H9 (cell line): Measurements from ENCODE around the gene DCC. TPM values are rescaled to one million over a fixed set of nuclear protein-coding genes. Genes with fewer than 3 reads are reported as not detected.

Source experiments
- DNase-seq: peaks from one replicate; pipeline ENCODE4 v3.0.0-alpha.2; 2017
- H2AFZ ChIP-seq: one replicate; pipeline ENCODE4 v1.6.1; 2013; ENCODE audit warnings: mild to moderate bottlenecking, low read length, control low read depth, moderate library complexity
- H2AK5ac ChIP-seq: 2 replicates; pipeline ENCODE4 v1.6.1; 2013; ENCODE audit warnings: low read length, control low read depth, mixed read lengths; ENCODE audit not compliant: insufficient read length
- H2BK120ac ChIP-seq: one replicate; pipeline ENCODE4 v1.6.1; 2013; ENCODE audit warnings: low read depth, mild to moderate bottlenecking, low read length, control low read depth, inconsistent platforms; ENCODE audit not compliant: poor library complexity, severe bottlenecking
- H2BK12ac ChIP-seq: 2 replicates; pipeline ENCODE4 v1.6.1; 2013; ENCODE audit warnings: low read length, control low read depth, mixed read lengths, low read depth; ENCODE audit not compliant: insufficient read length
- H2BK15ac ChIP-seq: 2 replicates; pipeline ENCODE4 v1.6.1; 2013; ENCODE audit warnings: low read depth, low read length, control low read depth
- H2BK20ac ChIP-seq: one replicate; pipeline ENCODE4 v1.6.1; 2013; ENCODE audit warnings: low read depth, mild to moderate bottlenecking, low read length, control low read depth, inconsistent platforms; ENCODE audit not compliant: poor library complexity, severe bottlenecking
- H2BK5ac ChIP-seq: 2 replicates; pipeline ENCODE4 v1.6.1; 2013; ENCODE audit warnings: low read length, control low read depth, mixed read lengths; ENCODE audit not compliant: insufficient read length
- H3K14ac ChIP-seq: 2 replicates; pipeline ENCODE4 v1.6.1; 2013; ENCODE audit warnings: low read length, control low read depth; ENCODE audit not compliant: insufficient read depth
- H3K18ac ChIP-seq: 2 replicates; pipeline ENCODE4 v1.6.1; 2013; ENCODE audit warnings: low read depth, mild to moderate bottlenecking, mixed read lengths, low read length, control low read depth; ENCODE audit not compliant: insufficient read length
- H3K23ac ChIP-seq: 2 replicates; pipeline ENCODE4 v1.6.1; 2013; ENCODE audit warnings: low read length, control low read depth, mixed read lengths, low read depth; ENCODE audit not compliant: insufficient read length
- H3K23me2 ChIP-seq: 2 replicates; pipeline ENCODE4 v1.6.1; 2013; ENCODE audit warnings: low read depth, mild to moderate bottlenecking, mixed read lengths, low read length, control low read depth; ENCODE audit not compliant: insufficient read length, poor library complexity, severe bottlenecking
- H3K27ac ChIP-seq: 2 replicates; pipeline ENCODE4 v1.5.1; 2013; ENCODE audit warnings: low read length, control low read depth, mixed read lengths, low read depth; ENCODE audit not compliant: insufficient read length
- H3K27me3 ChIP-seq: 2 replicates; pipeline ENCODE4 v1.6.1; 2013; ENCODE audit warnings: low read length, control low read depth, inconsistent platforms; ENCODE audit not compliant: insufficient read depth
- H3K4ac ChIP-seq: 2 replicates; pipeline ENCODE4 v1.6.1; 2013; ENCODE audit warnings: low read depth, mild to moderate bottlenecking, control low read depth, inconsistent platforms, low read length, moderate library complexity
- H3K4me1 ChIP-seq: 2 replicates; pipeline ENCODE4 v1.6.1; 2013; ENCODE audit warnings: low read length, control low read depth, inconsistent platforms; ENCODE audit not compliant: insufficient read depth
- H3K4me2 ChIP-seq: 2 replicates; pipeline ENCODE4 v1.6.1; 2013; ENCODE audit warnings: low read length, control low read depth, mixed read lengths; ENCODE audit not compliant: insufficient read length, insufficient read depth
- H3K56ac ChIP-seq: 2 replicates; pipeline ENCODE4 v1.6.1; 2013; ENCODE audit warnings: low read depth, mild to moderate bottlenecking, mixed read lengths, low read length, control low read depth; ENCODE audit not compliant: insufficient read length
- H3K79me1 ChIP-seq: 2 replicates; pipeline ENCODE4 v1.6.1; 2013; ENCODE audit warnings: low read depth, mild to moderate bottlenecking, moderate library complexity, low read length, control low read depth, inconsistent platforms; ENCODE audit not compliant: insufficient read depth, poor library complexity, severe bottlenecking
- H3K79me2 ChIP-seq: 2 replicates; pipeline ENCODE4 v1.6.1; 2013; ENCODE audit warnings: low read length, control low read depth, inconsistent platforms; ENCODE audit not compliant: insufficient read depth
- H3K9ac ChIP-seq: 2 replicates; pipeline ENCODE4 v1.6.1; 2013; ENCODE audit warnings: low read length, control low read depth, mixed read lengths; ENCODE audit not compliant: insufficient read length; ENCODE audit errors: extremely low read depth
- H3K9me3 ChIP-seq: one replicate; pipeline ENCODE4 v1.6.1; 2013; ENCODE audit warnings: low read depth, low read length, inconsistent platforms; ENCODE audit not compliant: control insufficient read depth
- H3T11ph ChIP-seq: one replicate; pipeline ENCODE4 v1.6.1; 2013; ENCODE audit warnings: mild to moderate bottlenecking, low read length, control low read depth, inconsistent platforms
- H4K20me1 ChIP-seq: one replicate; pipeline ENCODE4 v1.6.1; 2013; ENCODE audit not compliant: control insufficient read depth, insufficient read length, insufficient read depth
- H4K5ac ChIP-seq: 2 replicates; pipeline ENCODE4 v1.6.1; 2013; ENCODE audit warnings: low read depth, mild to moderate bottlenecking, mixed read lengths, low read length, control low read depth; ENCODE audit not compliant: insufficient read length
- H4K8ac ChIP-seq: replicated peaks from 2 replicates; pipeline ENCODE4 v1.6.1; 2013; ENCODE audit warnings: low read length, control low read depth, mixed read lengths, low read depth; ENCODE audit not compliant: insufficient read length
- H4K91ac ChIP-seq: 2 replicates; pipeline ENCODE4 v1.6.1; 2013; ENCODE audit warnings: low read depth, mild to moderate bottlenecking, moderate library complexity, mixed read lengths, low read length, control low read depth; ENCODE audit not compliant: insufficient read length
- H3K27ac Mint-ChIP-seq, 3 experiments: 2 replicates in 2 of 3; 3 replicates in 1 of 3; pipeline ENCODE4 v1.8.0; 2020 to 2021; ENCODE audit warnings: mixed read lengths in 3 of 3, mild to moderate bottlenecking in 1 of 3, moderate library complexity in 1 of 3
- H3K27me3 Mint-ChIP-seq: 2 replicates; pipeline ENCODE4 v1.8.0; 2021; ENCODE audit warnings: low read depth, mild to moderate bottlenecking, moderate library complexity, mixed read lengths
- H3K36me3 Mint-ChIP-seq, 3 experiments: 2 replicates in 2 of 3; 3 replicates in 1 of 3; pipeline ENCODE4 v1.8.0; 2020 to 2021; ENCODE audit warnings: low read depth in 3 of 3, mixed read lengths in 3 of 3; ENCODE audit not compliant: insufficient read depth in 1 of 3
- H3K4me1 Mint-ChIP-seq, 2 experiments: 2 replicates each; pipeline ENCODE4 v1.8.0; 2020; ENCODE audit warnings: mixed read lengths in 2 of 2
- H3K4me3 Mint-ChIP-seq, 2 experiments: 2 replicates in 1 of 2; 3 replicates in 1 of 2; pipeline ENCODE4 v1.8.0; 2020 to 2021; ENCODE audit warnings: mild to moderate bottlenecking in 2 of 2, mixed read lengths in 2 of 2, moderate library complexity in 1 of 2
- H3K9me3 Mint-ChIP-seq, 2 experiments: 2 replicates in 1 of 2; 3 replicates in 1 of 2; pipeline ENCODE4 v1.8.0; 2020; ENCODE audit warnings: mild to moderate bottlenecking in 2 of 2, mixed read lengths in 2 of 2, moderate library complexity in 1 of 2
- WGBS: extraction: QIAGEN DNeasy Blood & Tissue Kit; methylation state at CpG from one replicate; pipeline ENCODE4 v1.1.7; 2013; ENCODE audit warnings: missing lambda C conversion rate, low lambda C conversion rate, mixed read lengths; ENCODE audit not compliant: insufficient read length; ENCODE audit errors: extremely low coverage; 5-methylcytosine and 5-hydroxymethylcytosine counted together
- total RNA-seq: library from RNA; stranded (reverse); gene quantifications from 2 replicates; pipeline ENCODE4 v1.2.1, GENCODE V29; 2021
- TF ChIP-seq, protein P1 (sequence below): fragments of 200-600 bp; sonication (generic); conservative IDR thresholded peaks from 3 replicates; pipeline ENCODE4 v1.8.0; 2021; ENCODE audit warnings: antibody characterized with exemption, mild to moderate bottlenecking

Gene DCC
- total RNA-seq, 1 experiment from 2014 or later, result 0.35 TPM

DNA sequence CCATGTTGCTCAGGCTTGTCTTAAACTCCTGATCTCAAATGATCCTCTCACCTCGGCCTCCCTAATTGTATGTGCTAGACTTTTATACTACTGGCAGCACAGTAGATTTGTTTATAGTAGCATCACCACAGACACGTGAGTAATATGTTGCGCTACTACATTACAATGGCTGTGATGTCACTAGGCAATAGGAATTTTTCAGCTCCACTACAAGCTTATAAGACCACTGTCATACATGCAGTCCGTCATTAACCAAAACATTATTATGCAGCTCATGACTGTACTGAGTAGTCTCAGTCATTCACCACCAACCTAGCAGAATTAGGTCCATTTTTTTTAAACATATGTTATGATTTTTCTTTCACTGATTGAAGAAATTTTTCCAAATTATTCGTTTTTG lies 398.9 kb downstream of the DCC start:
- Histone ChIP-seq H3K27me3 (no peaks in the 10 kb centered on the region), H3K9me3 (no peaks in the 10 kb centered on the region), H4K91ac (no peak overlapping the region), H3K79me1 (no peaks in the 10 kb centered on the region), H4K20me1 (no peaks in the 10 kb centered on the region), H2BK120ac (no peak overlapping the region), H3K4me1 (no peaks in the 10 kb centered on the region), H3K9ac (no peak overlapping the region), H3K27ac (no peak overlapping the region), H3K23me2 (no peaks in the 10 kb centered on the region), H3K23ac (no peak overlapping the region), H2AK5ac (no peak overlapping the region), H2BK20ac (no peak overlapping the region), H3K4ac (no peak overlapping the region), H4K5ac (no peak overlapping the region), H2AFZ (no peak overlapping the region), H3K4me2 (no peak overlapping the region), H3K14ac (no peak overlapping the region), H3T11ph (no peak overlapping the region), H2BK12ac (no peak overlapping the region), H3K79me2 (no peaks in the 10 kb centered on the region), H4K8ac (no peak overlapping the region), H2BK5ac (no peak overlapping the region), H3K18ac (no peak overlapping the region), H2BK15ac (no peak overlapping the region), H3K56ac (no peak overlapping the region)
- DNase-seq, result no peak
- Mint-ChIP-seq H3K4me1 (no peaks in the 10 kb centered on the region; a peak in 1 of 4 replicates), H3K4me3 (no peak overlapping the region), H3K9me3 (no peaks in the 10 kb centered on the region), H3K27ac (no peak overlapping the region), H3K36me3 (no peaks in the 10 kb centered on the region), H3K27me3 (no peaks in the 10 kb centered on the region)
- TF ChIP-seq, protein P1, sequence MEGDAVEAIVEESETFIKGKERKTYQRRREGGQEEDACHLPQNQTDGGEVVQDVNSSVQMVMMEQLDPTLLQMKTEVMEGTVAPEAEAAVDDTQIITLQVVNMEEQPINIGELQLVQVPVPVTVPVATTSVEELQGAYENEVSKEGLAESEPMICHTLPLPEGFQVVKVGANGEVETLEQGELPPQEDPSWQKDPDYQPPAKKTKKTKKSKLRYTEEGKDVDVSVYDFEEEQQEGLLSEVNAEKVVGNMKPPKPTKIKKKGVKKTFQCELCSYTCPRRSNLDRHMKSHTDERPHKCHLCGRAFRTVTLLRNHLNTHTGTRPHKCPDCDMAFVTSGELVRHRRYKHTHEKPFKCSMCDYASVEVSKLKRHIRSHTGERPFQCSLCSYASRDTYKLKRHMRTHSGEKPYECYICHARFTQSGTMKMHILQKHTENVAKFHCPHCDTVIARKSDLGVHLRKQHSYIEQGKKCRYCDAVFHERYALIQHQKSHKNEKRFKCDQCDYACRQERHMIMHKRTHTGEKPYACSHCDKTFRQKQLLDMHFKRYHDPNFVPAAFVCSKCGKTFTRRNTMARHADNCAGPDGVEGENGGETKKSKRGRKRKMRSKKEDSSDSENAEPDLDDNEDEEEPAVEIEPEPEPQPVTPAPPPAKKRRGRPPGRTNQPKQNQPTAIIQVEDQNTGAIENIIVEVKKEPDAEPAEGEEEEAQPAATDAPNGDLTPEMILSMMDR, result no peak
- WGBS, result no CpG with 5 or more reads among the region's 5 CpGs
